Panc1 (cell line): ENCODE results near the gene CPN1.

Experiments
- CTCF ChIP-seq: fragments of 450-650 bp; IDR thresholded peaks from 2 replicates; pipeline ENCODE4 v1.5.1; 2017; ENCODE audit warnings: mild to moderate bottlenecking
- POLR2AphosphoS5 ChIP-seq: IDR thresholded peaks from 2 replicates; pipeline ENCODE4 v1.6.1; 2012; ENCODE audit warnings: mild to moderate bottlenecking, low read depth, low read length, moderate library complexity
- SIN3A ChIP-seq: IDR thresholded peaks from 2 replicates; pipeline ENCODE4 v1.6.1; 2012; ENCODE audit warnings: low read depth, mild to moderate bottlenecking, low read length, moderate library complexity, borderline replicate concordance; ENCODE audit not compliant: insufficient read depth
- TCF7L2 ChIP-seq: IDR thresholded peaks from 2 replicates; pipeline ENCODE4 v1.6.1; 2011; ENCODE audit warnings: mild to moderate bottlenecking, low read depth, low read length, inconsistent platforms

DNA sequence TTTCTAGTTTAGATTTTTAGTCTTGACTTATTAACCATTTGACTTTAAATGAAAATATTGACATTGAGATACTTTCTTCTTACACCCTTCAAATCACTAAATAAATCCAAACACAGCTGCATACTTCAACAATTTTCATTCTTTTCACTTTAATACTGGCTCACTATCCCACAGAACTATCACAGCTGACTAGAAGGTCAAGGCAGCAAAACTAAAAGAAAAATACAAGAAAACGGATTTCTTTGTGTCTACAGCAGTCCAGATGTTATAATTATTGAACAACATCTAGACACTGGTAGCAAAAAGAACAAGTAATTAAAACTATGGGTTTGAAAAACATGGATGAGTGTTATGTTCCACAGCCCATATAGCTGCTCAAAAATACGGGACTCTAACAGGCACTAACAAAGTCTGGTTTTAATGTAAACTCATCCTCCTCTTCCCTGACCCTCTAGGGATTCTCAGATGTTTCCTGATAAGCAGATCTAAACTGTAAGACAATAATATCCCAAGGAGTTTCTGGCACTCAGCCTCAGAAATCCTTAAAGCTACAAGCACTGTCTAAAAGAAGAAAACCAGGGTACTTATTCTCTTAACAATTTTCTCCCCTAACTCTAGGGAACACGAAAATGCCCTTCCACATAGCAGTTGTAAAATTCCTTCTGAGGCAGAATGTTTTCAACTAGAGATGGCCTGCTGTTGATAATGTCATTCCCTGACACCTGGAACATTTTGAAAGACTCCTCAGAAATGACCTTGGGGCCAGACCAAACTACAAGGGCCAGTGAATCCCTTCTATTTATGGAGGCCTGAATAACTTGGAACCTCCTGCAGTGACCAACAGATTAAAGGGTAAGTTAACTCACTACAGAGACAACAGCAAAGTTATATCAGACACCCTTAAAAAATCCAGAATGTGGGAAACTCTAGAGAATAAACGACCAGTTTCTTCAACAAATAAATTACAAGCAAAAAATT is 84.7 kb downstream of the CPN1 start:
- no peak for TF ChIP-seq CTCF
- no peak for TF ChIP-seq SIN3A
- TF ChIP-seq POLR2AphosphoS5 = no peak
- no peak for TF ChIP-seq TCF7L2
